ENCODE data around the gene SUSD3.

DNA sequence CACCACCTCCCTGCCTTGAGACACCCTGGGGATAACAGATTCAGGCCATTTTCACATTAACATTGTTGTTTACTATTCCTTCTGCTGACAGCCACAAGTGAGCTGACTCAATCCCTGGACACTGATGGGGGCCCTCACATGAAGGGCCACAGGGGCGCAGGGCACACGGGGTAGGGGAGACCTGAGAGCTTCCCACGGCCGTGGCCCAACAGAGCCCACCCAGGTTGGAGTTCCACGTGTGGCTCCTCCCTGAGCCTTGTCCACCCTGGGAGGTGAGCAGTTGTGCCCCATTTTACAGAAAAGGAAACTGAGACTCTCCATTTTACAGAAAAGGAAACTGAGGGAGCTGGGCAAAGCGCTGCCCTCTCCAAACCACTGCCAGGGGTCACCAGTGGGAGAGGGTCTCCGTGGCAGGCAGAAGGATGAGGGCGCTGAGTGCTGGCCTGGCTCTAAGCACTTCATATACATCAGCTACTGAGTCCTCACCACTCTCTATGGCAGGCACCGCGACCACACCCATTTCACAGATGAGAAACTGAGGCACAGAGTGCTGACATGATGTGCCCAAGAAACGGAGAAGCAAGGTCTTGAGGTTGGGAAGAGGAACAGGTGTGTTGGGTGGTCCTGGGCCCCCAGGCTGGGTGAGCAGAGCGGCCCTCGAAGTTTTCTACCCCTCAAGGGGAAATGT is 73.2 kb downstream of the SUSD3 start:
- TF ChIP-seq, protein P1, sequence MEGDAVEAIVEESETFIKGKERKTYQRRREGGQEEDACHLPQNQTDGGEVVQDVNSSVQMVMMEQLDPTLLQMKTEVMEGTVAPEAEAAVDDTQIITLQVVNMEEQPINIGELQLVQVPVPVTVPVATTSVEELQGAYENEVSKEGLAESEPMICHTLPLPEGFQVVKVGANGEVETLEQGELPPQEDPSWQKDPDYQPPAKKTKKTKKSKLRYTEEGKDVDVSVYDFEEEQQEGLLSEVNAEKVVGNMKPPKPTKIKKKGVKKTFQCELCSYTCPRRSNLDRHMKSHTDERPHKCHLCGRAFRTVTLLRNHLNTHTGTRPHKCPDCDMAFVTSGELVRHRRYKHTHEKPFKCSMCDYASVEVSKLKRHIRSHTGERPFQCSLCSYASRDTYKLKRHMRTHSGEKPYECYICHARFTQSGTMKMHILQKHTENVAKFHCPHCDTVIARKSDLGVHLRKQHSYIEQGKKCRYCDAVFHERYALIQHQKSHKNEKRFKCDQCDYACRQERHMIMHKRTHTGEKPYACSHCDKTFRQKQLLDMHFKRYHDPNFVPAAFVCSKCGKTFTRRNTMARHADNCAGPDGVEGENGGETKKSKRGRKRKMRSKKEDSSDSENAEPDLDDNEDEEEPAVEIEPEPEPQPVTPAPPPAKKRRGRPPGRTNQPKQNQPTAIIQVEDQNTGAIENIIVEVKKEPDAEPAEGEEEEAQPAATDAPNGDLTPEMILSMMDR (IDR thresholded peaks at IDR 0.05): no peak
- no peak for TF ChIP-seq POLR2A (IDR thresholded peaks at IDR 0.05)
- no peak for TF ChIP-seq POLR2AphosphoS5 (IDR thresholded peaks at IDR 0.05)
